GM18868 (cell line): ENCODE results near the gene TOM1.

Experiments used
- ATAC-seq: cut with Tn5 transposase; IDR thresholded peaks from one replicate; pipeline ENCODE4 v1.9.1; 2021; ENCODE audit warnings: mild to moderate bottlenecking, moderate library complexity; ENCODE audit not compliant: unreplicated experiment

TOM1 gene

GRCh38 chr22:35367331-35367886 lies 67.7 kb downstream of the TOM1 start:
- peak; percentile 69 for ATAC-seq

GRCh38 chr22:35368386-35368785 lies 68.7 kb downstream of the TOM1 start:
- ATAC-seq, result no peak

DNA sequence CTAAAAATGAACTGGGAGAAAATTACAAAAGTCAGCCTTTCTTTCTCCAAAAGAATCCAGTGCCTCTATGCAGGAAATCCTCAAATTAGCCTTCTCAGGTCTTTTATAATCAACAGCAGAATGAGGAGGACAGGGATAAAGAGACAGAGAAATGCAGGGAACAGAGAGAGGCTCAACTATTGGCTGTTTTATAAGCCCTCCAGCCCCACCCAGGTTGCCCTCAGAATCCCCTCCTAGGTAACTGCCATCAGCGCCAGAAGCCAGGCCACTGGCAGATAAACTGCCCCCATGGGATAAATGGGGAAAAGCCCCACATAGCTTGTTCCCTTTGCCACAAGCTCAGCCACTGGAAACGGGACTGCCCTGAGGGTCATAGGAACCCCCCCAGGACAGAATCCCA lies 70.3 kb downstream of the TOM1 start:
- no peak for ATAC-seq

DNA sequence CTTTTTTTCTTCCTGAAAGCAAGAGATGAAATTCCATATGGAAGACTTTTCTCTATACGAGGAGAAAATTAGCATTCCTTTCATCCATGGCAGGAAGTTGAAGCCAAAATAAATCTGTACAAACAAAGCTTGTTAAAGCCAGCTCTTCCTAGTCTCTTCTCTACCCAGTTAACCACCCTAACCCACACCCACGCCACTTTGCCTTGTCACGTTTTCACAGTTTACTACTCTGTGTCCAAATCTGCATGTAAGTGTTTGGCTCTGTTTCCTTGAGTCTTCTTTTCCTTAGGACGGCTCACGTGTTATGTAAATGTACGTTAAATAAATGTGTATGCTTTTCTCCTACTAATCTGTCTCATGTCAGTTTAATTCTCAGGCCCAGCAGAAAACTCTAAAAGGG lies 74.1 kb downstream of the TOM1 start:
- ATAC-seq, result no peak

- ATAC-seq, result no peak
Measured at GRCh38 chr22:35375031-35375430, 75.3 kb downstream of the TOM1 start.

- no peak for ATAC-seq
Measured at GRCh38 chr22:35375526-35375925, 75.8 kb downstream of the TOM1 start.

DNA sequence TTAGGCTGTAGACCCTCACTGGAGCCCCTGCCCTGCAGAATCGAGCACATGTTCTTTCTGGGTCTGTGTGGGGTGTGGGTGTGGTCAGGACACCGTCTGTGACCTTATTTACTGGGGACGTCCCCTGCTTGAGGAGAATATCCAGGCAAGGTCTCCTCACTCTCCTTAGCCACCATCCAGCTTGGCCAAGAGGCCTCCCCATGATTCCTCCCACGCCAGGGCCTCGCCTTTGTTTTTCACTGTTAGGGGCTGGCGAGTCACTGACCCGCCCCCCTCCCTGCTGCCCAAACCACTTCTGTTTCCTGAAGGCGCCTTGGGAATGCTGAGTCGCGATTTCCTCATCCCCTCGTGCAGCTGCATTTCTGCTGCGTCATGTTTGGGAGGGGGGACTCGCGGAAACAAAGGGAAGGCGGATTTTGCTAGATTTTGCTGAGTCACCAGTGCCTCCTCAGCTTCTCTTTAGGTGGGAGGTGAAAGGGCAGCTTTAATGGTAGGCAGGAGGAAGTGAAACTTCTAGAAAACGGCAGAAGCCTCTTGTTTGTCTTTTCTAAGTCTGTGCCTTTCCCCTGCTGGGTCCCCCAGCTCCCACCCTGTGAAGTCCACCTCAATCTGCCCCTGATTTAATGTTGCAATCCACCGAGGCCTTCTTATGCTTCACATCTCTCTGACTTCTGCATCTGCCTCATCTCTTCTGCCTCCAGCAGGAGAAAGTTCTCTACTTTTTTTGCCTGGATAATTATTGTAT lies 77.2 kb downstream of the TOM1 start:
- ATAC-seq, result peak; percentile 63

DNA sequence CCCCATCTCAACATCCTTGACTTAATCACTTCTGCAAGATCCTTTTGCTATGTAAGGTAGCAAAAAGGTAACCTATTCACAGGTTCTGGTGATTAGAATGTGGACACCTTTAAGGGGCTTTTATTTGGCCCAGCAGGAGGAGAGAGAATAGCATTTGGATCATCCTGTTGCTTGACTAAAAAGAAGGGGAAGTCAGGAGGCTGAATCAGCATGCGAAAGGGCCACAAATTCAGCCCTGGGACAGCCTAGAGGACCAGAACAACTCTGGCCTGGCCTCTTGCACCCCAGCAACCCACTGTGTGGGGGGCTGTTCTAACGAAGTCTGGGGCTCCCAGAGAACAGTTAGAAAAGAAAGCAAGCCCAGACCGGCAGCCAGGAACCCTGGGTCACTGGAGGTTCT lies 78.0 kb downstream of the TOM1 start:
- ATAC-seq, result no peak

- ATAC-seq, result no peak
Measured at GRCh38 chr22:35378621-35379020, 78.9 kb downstream of the TOM1 start.

- ATAC-seq, result no peak
Measured at GRCh38 chr22:35379146-35379993, 79.7 kb downstream of the TOM1 start.

GRCh38 chr22:35380013-35380412 lies 80.3 kb downstream of the TOM1 start:
- ATAC-seq, result no peak

DNA sequence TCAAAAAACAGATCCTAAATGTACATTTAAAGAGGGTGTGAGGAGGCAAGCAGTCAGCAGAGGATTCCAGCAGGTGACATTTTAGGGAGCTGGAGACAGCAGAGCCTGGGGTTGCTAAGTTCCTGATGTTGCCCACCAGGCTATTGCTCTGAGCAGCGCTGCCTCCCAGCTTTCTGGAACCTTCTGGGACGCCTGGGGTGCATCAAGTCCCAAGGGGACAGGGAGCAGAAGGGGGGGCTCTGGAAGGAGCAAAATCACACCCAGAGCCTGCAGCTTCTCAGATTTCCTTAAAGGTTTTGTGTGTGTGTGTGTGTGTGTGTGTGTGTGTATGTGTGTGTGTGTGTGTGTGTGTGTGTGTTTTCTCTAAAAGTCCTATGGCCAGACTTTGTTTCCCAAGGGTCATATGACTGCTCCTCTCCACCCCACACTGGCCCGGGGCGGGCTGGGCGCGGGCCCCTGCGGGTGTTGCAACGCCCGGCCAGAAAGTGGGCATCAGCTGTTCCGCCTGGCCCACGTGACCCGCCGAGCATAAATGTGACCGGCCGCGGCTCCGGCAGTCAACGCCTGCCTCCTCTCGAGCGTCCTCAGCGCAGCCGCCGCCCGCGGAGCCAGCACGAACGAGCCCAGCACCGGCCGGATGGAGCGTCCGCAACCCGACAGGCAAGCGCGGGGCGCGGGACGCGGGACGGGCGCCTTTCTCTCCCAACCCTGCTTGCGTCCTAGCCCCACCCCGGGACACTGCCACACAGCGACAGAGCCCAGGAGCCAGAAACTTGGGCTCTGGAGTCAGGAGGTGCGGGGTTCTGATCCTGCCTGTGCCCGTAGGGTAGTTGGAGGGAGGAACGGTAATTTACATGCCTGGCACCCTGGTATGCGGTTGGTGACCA lies 81.1 kb downstream of the TOM1 start, which contains the start of gene HMOX1:
TSS of gene HMOX1 (plus strand) at position 560 of the 887 bp plus-strand sequence. CDS start at position 638, 78 bp downstream.
- ATAC-seq, result no peak

- ATAC-seq, result no peak
Measured at GRCh38 chr22:35381424-35382009, 81.8 kb downstream of the TOM1 start.

- no peak for ATAC-seq
Measured at GRCh38 chr22:35383679-35384071, 84.0 kb downstream of the TOM1 start.

GRCh38 chr22:35384527-35384926 lies 84.8 kb downstream of the TOM1 start:
- no peak for ATAC-seq

DNA sequence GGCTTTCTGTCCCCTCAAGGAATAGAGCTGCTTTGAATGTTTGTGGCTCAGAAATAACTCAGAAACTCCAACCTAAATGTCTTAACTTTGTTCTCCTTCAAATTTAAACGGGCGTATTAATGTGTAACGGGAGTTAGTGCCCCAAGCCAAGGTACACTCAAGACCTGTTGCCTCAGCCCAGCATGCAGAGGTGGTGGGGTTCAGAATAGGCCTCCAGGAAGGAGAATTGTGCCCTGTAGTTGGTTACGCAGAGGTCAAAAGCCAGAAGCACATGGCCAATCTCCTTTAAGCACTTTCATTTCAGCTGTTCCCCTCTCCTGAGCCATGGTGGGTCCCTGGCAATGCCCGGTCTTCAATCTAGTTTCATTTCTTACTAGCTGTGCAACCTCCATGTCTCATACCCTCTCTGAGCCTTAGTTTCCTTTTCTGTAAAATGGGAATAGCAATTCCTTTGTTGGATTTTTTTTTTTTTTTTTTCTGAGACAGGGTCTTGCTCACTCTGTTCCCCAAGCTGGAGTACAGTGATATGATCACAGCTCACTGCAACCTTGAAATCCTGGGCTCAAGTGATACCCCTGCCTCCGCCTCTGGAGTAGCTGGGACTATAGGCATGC lies 85.4 kb downstream of the TOM1 start:
- ATAC-seq, result no peak

GRCh38 chr22:35386670-35387288 lies 87.1 kb downstream of the TOM1 start:
- no peak for ATAC-seq

GRCh38 chr22:35390933-35391332 lies 91.2 kb downstream of the TOM1 start:
- ATAC-seq, result no peak

- ATAC-seq, result no peak
Measured at GRCh38 chr22:35392357-35392756, 92.7 kb downstream of the TOM1 start.
